Suprapubic skin (tissue), 4 donors: ENCODE data around the gene POLR3H. TPM values are rescaled to one million over a fixed set of nuclear protein-coding genes. Genes with fewer than 3 reads are reported as not detected.

ENCODE experiments used
- DNase-seq, 2 donors: peaks; one replicate each; pipeline ENCODE4 v3.0.0-alpha.2; 2019; ENCODE audit warnings: low spot score in 2 of 2
- H3K27ac ChIP-seq: fragments of 200-600 bp; sonication (generic); one replicate; pipeline ENCODE4 v1.5.1; 2019
- H3K27me3 ChIP-seq: fragments of 200-600 bp; sonication (generic); one replicate; pipeline ENCODE4 v1.5.1; 2019
- H3K36me3 ChIP-seq: fragments of 200-600 bp; sonication (generic); one replicate; pipeline ENCODE4 v1.5.1; 2019
- H3K4me1 ChIP-seq: fragments of 200-600 bp; sonication (generic); one replicate; pipeline ENCODE4 v1.5.1; 2019
- H3K4me3 ChIP-seq: fragments of 200-600 bp; sonication (generic); one replicate; pipeline ENCODE4 v1.5.1; 2019; ENCODE audit warnings: mild to moderate bottlenecking
- H3K9me3 ChIP-seq: fragments of 200-600 bp; sonication (generic); one replicate; pipeline ENCODE4 v1.5.1; 2019
- CTCF ChIP-seq, 2 donors: fragments of 200-600 bp in 1 of 2; fragments of 450-650 bp in 1 of 2; sonication (generic) in 1 of 2; IDR thresholded peaks; one replicate each; pipeline ENCODE4 v1.5.1; 2016 to 2019; ENCODE audit warnings: antibody characterized with exemption in 2 of 2, mild to moderate bottlenecking in 1 of 2, moderate library complexity in 1 of 2
- EP300 ChIP-seq: sonication (generic); formaldehyde crosslinking; IDR thresholded peaks from one replicate; pipeline ENCODE4 v1.6.1; 2017; ENCODE audit warnings: antibody characterized with exemption
- POLR2A ChIP-seq, 2 donors: fragments of 450-650 bp; IDR thresholded peaks; one replicate each; pipeline ENCODE4 v1.6.1; 2017; ENCODE audit warnings: antibody characterized with exemption in 2 of 2, mild to moderate bottlenecking in 2 of 2, moderate library complexity in 2 of 2
- POLR2AphosphoS5 ChIP-seq, 3 donors: sonication (generic); formaldehyde crosslinking; IDR thresholded peaks; one replicate each; pipeline ENCODE4 v1.6.1; 2017; ENCODE audit warnings: antibody characterized with exemption in 3 of 3
- WGBS: methylation state at CpG from one replicate; pipeline ENCODE4 v1.1.5; 2018; 5-methylcytosine and 5-hydroxymethylcytosine counted together
- total RNA-seq, 4 donors: library from RNA; depleted of rRNA; stranded (reverse); fragments of >200 nt; gene quantifications; one replicate each; pipeline ENCODE4 v1.1.0, GENCODE V29; 2016

POLR3H gene
- total RNA-seq, 4 donors from 2014 or later = 18.5 to 32.7 (median 23.5) TPM

DNA sequence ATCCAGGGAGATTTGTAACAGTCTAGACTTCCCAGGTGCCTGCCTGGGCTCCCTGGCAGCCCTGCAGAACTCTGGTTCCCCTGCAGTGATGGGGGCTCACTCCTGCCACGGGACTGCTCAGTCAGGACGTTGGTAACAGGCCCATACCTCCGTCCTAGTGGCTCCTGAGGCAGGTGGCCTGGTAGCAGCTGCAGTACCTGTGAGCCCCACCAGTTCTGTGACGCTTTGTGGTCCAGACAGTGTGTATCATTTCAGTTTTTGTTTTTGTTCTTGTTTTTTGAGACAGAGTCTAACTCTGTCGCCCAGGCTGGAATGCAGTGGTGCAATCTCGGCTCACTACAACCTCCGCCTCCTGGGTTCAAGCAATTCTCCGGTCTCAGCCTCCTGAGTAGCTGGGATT is 27.8 kb downstream of the POLR3H start:
- Histone ChIP-seq H3K4me3 (no peak overlapping the region), H3K27me3 (no peaks in the 10 kb centered on the region), H3K27ac (no peak overlapping the region), H3K36me3 (peaks cover 55% of the 10 kb centered on the region), H3K9me3 (no peaks in the 10 kb centered on the region), H3K4me1 (peaks cover 32% of the 10 kb centered on the region)
- no peak for DNase-seq
- 96% methylated on average over 8 of the region's 8 CpGs for WGBS
- no peak for TF ChIP-seq POLR2AphosphoS5 (IDR thresholded peaks at IDR 0.05)

GRCh38 chr22:41513391-41513790 is 30.9 kb downstream of the POLR3H start:
- Histone ChIP-seq H3K4me1 (peaks cover 32% of the 10 kb centered on the region), H3K27ac (peak overlapping the region; percentile 45), H3K27me3 (no peaks in the 10 kb centered on the region), H3K36me3 (peaks cover 77% of the 10 kb centered on the region), H3K4me3 (no peak overlapping the region), H3K9me3 (no peaks in the 10 kb centered on the region)
- DNase-seq = no peak
- TF ChIP-seq POLR2AphosphoS5 (IDR thresholded peaks at IDR 0.05) (no peak), POLR2A (IDR thresholded peaks at IDR 0.05) (no peak), EP300 (no peak), CTCF (IDR thresholded peaks at IDR 0.05) (no peak)
- WGBS = 64% methylated on average over 5 of the region's 5 CpGs

- DNase-seq = no peak
Observed at GRCh38 chr22:41512421-41513194, 31.7 kb downstream of the POLR3H start.

GRCh38 chr22:41511521-41511968 is 32.7 kb downstream of the POLR3H start:
- no peaks in the 10 kb centered on the region for H3K27me3 ChIP-seq
- DNase-seq = no peak
- 54% methylated on average over 2 of the region's 2 CpGs for WGBS
- no peaks in the 10 kb centered on the region for H3K9me3 ChIP-seq
- TF ChIP-seq EP300 (no peak), POLR2A (IDR thresholded peaks at IDR 0.05) (no peak), CTCF (IDR thresholded peaks at IDR 0.05) (no peak), POLR2AphosphoS5 (IDR thresholded peaks at IDR 0.05) (no peak)
- H3K4me1 ChIP-seq = peaks cover 16% of the 10 kb centered on the region
- no peak overlapping the region for H3K27ac ChIP-seq
- peaks cover 82% of the 10 kb centered on the region for H3K36me3 ChIP-seq
- no peak overlapping the region for H3K4me3 ChIP-seq

More at GRCh38 chr22:41512421-41513194, 31.7 kb downstream of the POLR3H start:
- Histone ChIP-seq H3K4me1 (peaks cover 25% of the 10 kb centered on the region), H3K36me3 (peaks cover 85% of the 10 kb centered on the region), H3K27me3 (no peaks in the 10 kb centered on the region), H3K9me3 (no peaks in the 10 kb centered on the region), H3K4me3 (no peak overlapping the region), H3K27ac (peak overlapping the region; percentile 45)
- no peak for TF ChIP-seq POLR2AphosphoS5 (IDR thresholded peaks at IDR 0.05)
- no peak for TF ChIP-seq CTCF (IDR thresholded peaks at IDR 0.05)
- no peak for TF ChIP-seq POLR2A (IDR thresholded peaks at IDR 0.05)
- no peak for TF ChIP-seq EP300
- 80% methylated on average over 12 of the region's 17 CpGs for WGBS

- no peaks in the 10 kb centered on the region for H3K27me3 ChIP-seq
- peaks cover 56% of the 10 kb centered on the region for H3K36me3 ChIP-seq
- DNase-seq = no peak
- 94% methylated on average over 6 of the region's 12 CpGs for WGBS
- H3K9me3 ChIP-seq = no peaks in the 10 kb centered on the region
- no peak overlapping the region for H3K27ac ChIP-seq
- no peak overlapping the region for H3K4me3 ChIP-seq
- H3K4me1 ChIP-seq = peaks cover 28% of the 10 kb centered on the region
- TF ChIP-seq POLR2AphosphoS5 (IDR thresholded peaks at IDR 0.05) (no peak), CTCF (IDR thresholded peaks at IDR 0.05) (no peak), POLR2A (IDR thresholded peaks at IDR 0.05) (no peak), EP300 (no peak)
Observed at GRCh38 chr22:41508770-41509170, 35.5 kb downstream of the POLR3H start.
